HG02623 (cell line): ENCODE measurements around the gene FBXO22.

Source experiments
- ATAC-seq: cut with Tn5 transposase; IDR thresholded peaks from one replicate; pipeline ENCODE4 v1.9.1; 2021; ENCODE audit warnings: moderate library complexity; ENCODE audit not compliant: unreplicated experiment

The FBXO22 gene

GRCh38 chr15:75918135-75918534 is 14.5 kb downstream of the FBXO22 start:
- no peak for ATAC-seq

DNA sequence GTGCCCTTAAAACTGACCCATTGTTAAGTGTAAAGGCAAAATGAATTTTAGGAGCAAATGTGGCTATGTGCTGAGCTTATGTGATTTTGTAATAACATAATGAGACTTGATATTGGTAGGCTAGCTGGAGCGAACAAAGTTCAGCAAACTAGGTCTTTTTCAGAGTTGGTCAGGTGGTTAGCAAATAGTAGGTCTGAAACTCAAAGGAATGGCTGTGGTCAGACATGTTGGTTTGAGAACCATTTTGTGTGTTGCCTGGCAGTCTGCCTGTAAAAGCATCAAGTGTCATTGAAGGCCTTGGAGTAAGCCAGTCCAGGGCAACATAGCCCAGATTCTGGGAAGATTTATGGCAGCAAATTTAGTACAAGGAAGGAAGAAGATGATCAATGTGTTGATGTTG is 16.4 kb downstream of the FBXO22 start:
- no peak for ATAC-seq

DNA sequence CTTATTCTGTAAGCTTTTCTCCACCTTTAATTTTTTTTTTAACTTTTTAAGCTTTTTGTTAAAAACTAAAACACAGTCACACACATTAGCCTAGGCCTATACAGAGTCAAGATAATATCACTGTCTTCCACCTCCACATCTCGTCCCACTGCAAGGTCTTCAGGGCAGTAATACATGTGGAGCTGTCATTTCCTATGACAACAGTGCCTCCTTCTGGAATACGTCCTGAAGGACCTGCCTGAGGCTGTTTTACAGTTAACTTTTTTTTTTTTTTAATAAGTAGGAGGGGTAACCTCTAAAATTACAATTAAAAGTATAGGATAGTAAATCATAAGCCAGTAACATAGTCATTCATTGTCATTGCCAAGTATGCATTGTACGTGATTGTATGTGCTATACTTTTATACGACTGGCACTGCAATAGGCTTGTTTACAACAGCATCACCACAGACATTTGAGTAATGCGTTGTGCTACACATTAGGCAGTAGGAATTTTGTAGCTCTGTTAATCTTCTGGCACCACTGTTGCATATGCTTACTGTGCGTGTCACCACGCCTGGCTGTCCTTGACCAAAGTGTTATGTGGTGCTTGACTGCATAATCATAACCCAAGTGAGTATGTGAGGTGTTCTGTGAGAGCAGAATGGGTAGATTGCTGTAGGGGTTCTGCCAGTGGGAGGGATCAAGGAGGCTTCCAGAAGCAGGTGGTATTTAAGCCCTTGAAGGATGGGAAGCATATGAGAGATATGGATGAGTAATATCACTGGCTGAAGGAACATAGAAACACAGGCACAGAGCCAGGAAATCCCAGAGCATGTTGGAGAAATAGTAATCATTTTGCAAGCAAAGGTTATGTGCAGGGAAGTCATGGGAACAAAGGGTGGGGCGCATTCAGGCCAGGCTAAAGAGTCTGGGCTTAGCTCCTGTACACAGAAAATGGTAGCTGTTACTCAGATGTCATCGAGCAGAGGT is 18.3 kb downstream of the FBXO22 start:
- ATAC-seq, result no peak

- no peak for ATAC-seq
Measured at GRCh38 chr15:75923756-75924155, 20.1 kb downstream of the FBXO22 start.

GRCh38 chr15:75924576-75924975 is 20.9 kb downstream of the FBXO22 start:
- no peak for ATAC-seq

DNA sequence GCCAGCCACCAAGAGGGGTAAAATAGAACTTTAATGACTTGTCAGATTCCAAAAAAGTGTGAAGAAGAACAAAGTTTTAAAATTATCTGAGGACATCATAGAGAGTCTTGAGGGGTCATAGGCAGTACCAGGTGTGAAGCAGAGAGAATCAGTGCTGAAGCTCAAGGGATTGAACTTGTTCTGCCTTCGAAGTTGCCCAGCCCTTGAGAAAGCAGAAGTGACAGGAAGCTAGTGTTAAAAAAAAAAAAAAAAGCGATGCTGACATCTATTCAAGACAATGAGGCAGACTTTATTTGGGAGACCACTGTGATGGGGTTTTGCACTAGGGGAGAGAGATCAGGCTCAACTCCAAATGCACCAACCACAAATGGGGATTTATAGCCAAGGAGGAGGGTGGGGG is 21.8 kb downstream of the FBXO22 start:
- ATAC-seq, result no peak

DNA sequence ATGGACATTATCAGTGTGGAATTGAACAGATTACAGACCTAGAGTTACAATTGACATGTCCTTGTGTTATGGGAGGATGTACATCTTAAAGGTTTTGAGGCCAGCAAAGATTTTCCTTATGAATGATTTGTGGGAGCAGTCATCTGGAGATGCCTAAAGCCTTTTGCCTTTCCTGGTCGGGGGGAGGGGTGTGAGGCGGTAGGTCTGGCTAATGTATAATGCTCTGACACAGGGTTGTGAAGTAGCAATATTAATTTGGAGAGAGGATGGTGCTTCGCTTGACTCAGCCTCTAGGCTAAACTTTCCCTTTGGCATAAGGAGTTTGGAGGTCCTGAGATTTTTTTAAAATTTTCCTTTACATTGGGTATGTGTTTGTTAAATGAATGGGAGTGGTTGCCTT is 23.3 kb downstream of the FBXO22 start:
- ATAC-seq, result no peak

- no peak for ATAC-seq
Measured at GRCh38 chr15:75927601-75928000, 23.9 kb downstream of the FBXO22 start.

- ATAC-seq, result no peak
Measured at GRCh38 chr15:75928680-75929608, 25.3 kb downstream of the FBXO22 start.

- ATAC-seq, result no peak
Measured at GRCh38 chr15:75929799-75930565, 26.3 kb downstream of the FBXO22 start.

DNA sequence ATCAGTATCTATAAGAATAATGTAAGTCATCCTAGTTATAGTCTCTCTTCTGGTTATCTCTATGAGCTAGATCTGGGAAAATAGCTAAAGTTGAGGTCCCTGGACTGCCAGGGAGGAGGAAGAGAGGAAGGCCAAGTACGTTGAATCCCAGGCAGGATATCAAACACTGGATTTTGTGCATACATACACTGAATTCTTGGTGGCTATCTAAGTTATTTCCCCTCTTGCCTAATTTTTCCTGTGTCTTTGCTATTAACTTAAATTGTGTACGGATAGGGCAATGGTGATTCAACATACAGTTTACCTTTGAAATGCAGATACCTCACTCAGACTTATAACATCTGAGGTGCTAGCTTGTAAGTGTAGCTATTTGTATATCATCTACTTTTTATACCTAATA is 27.2 kb downstream of the FBXO22 start:
- ATAC-seq, result no peak

- ATAC-seq, result no peak
Measured at GRCh38 chr15:75942464-75942863, 38.8 kb downstream of the FBXO22 start.

- ATAC-seq, result no peak
Measured at GRCh38 chr15:75943246-75943645, 39.6 kb downstream of the FBXO22 start.

DNA sequence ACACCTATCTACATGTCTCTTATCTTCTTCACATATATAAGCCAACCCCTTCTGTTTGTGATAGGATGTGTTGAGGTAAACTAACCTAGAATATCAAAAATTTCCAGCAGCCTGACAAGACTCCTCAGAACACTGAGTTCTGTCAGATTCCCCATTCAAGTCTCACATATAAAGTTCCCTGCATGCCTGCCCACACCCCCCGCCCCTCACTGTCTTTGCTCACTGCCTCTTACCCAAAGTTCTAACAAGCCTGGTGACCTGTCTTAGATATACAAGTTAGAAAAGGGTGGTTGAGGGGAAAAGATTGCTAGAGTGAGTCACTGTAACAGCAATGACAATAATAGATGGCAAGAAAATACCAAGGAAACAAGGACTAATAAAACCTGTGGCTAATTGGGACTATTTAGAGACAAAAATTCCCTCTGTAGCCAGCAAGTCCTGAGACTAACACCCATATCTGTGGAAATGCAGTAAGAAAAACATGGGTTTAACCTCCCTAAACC is 40.1 kb downstream of the FBXO22 start:
- no peak for ATAC-seq

GRCh38 chr15:75945953-75946352 is 42.3 kb downstream of the FBXO22 start:
- ATAC-seq, result no peak

DNA sequence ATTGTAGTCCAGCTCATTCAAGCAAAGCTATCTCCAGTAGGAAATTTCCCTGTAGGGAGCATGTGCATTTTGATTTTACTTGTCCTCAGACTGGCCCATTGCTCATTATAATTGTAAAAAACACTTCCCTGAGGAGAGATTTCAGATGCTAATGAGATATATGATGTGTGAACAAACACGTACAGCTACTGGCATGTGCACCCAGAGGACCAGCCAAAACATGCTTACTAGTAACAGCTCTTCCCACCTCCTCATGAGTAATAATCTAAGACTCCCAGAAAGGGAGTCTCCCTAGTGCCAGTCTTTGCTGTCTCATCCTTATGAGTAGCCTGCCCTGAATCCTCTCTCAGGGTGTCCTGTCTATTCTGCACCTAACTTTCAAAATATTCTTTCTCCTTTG is 43.4 kb downstream of the FBXO22 start:
- ATAC-seq, result no peak

GRCh38 chr15:75948761-75949296 is 45.2 kb downstream of the FBXO22 start:
- no peak for ATAC-seq

DNA sequence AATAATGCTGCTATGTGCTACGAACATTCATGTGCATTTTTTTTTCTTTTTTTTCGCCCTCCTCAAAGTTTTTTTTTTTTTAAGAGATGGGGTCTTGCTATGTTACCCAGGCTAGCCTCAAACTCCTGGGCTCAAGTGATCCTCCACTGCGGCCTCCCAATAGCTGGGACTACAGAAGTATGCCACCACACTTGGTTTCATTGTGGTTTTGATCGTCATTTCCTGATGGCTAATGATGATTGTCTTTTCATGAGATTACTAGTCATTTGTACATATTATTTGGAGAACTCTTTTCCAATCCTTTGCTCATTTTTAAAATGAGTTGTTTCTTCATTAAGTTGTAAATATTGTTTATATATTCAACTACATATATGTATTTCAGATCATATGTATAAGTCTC is 48.8 kb downstream of the FBXO22 start:
- no peak for ATAC-seq

- ATAC-seq, result no peak
Measured at GRCh38 chr15:75955720-75956119, 52.0 kb downstream of the FBXO22 start.

GRCh38 chr15:75961331-75961730 is 57.7 kb downstream of the FBXO22 start:
- no peak for ATAC-seq
